Umbilical cord (tissue), 2 donors: ENCODE results near the gene CLDN11. TPM values are rescaled to one million over a fixed set of nuclear protein-coding genes. Genes with fewer than 3 reads are reported as not detected.
A peak's percentile ranks its signal among the peaks of the same experiment; 100 is the strongest.

ENCODE experiments used
- DNase-seq: peaks from one replicate; pipeline ENCODE4 v3.0.0-alpha.2; 2015; ENCODE audit warnings: low spot score
- total RNA-seq: library from RNA; depleted of rRNA; stranded (reverse); fragments of >200 nt; gene quantifications from one replicate; pipeline ENCODE4 v1.2.3, GENCODE V29; 2014; ENCODE audit warnings: low replicate concordance; ENCODE audit not compliant: insufficient read depth

Gene CLDN11
- total RNA-seq, 1 donor from 2014 or later = 1.7 TPM

- DNase-seq = peak; percentile 44
Observed at GRCh38 chr3:170426240-170426797, 7.7 kb downstream of the CLDN11 start.

- DNase-seq = no peak
Observed at GRCh38 chr3:170428095-170428494, 9.4 kb downstream of the CLDN11 start.

GRCh38 chr3:170429050-170429449 lies 10.4 kb downstream of the CLDN11 start:
- no peak for DNase-seq

GRCh38 chr3:170431054-170431453 lies 12.4 kb downstream of the CLDN11 start:
- DNase-seq = no peak

- DNase-seq = no peak
Observed at GRCh38 chr3:170432416-170432815, 13.7 kb downstream of the CLDN11 start.

DNA sequence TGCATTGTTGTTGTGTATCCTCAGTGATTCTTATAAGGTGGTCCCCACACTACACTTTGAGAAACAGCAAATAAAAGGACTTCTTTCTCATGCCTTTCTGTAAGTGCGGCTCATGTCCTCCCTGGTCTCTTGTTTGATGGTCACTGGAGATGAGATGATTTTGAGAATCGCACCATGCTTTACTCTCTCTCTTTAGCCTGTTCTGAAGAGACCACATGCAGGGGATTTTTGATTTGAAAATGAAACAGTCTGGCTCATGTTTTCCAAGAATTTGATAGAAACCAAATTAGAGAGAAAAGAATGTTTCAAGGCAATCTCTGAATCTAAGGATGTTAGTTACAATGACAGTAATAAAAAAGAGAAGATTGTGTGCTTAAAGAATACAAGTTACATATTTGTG lies 18.0 kb downstream of the CLDN11 start:
- DNase-seq = no peak

- DNase-seq = no peak
Observed at GRCh38 chr3:170437176-170437575, 18.5 kb downstream of the CLDN11 start.

GRCh38 chr3:170437696-170438407 lies 19.2 kb downstream of the CLDN11 start:
- no peak for DNase-seq

DNA sequence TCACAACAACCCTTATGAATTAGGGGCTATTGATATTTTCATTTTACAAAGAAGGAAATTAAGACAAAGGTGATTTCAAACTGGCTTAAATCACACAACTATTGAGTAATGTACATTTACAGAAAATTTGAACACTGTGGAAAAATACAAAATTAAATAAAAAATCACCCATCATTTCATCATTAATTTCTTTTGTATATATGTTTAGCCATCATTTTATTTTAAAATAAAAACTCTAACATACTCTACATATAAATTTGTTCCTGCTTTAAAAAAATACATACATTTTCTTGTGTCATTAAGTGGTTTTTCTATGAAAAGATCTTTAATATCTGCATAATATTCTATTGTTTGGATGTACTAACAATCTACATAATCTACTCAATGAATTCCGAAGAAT lies 20.2 kb downstream of the CLDN11 start:
- DNase-seq = no peak

DNA sequence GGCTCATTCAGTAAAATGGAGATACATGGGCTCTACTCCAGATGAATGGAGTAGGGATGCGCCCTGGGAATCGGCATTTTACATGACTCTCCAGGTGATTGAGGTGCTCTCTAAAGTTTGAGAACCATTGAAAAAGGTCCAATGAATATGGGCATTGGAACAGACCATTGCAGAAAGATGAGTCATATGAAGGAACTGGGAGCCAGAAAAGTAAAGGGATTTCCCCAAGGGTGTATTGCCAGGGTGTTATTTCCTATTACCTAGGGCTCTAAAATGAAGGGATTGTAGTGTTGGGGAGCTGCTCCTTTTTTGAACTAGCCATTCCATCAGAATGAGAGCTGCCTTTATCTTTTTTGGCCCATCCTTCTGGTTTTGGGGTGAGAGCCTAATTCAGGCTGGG lies 21.7 kb downstream of the CLDN11 start:
- no peak for DNase-seq

DNA sequence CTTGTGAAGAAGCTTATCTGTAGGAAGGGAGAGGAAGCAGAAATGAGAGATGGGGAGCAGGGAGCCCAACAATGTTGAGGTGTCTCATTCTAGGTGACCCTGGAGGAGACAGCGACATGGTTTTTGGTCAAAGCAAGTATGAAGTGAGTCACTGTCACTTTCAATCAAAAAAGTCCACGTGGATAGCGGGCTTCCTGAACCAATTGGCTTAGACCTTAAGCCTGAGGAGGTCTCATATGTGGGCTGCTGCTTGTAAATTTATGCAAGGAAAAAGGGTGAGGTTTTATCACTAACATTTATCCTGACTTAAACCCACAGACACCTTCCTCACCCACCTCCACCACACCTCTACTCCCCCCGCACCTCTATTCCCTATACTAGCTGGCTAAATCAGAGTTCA lies 22.7 kb downstream of the CLDN11 start:
- no peak for DNase-seq

GRCh38 chr3:170442947-170443346 lies 24.3 kb downstream of the CLDN11 start:
- no peak for DNase-seq

GRCh38 chr3:170443457-170443856 lies 24.8 kb downstream of the CLDN11 start:
- no peak for DNase-seq

DNA sequence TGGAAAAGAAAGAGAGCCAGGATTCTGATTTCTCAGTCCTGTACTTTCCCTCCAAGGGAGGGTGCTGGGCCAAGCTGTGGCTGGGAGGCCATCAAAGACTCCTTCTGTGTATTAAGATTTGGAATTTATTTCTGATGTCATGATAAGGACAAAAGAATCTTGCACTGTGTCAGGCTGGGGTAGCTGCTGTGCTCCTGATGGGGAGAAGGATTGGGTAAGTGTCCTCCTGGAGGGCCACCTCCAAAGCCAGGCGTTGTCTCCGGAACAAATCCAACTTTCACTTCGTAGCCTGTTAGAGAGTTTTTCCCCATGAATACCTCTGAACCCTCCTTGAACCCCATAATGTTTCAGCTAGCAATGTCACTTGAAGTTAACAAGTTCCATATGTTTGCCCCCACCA lies 29.9 kb downstream of the CLDN11 start:
- no peak for DNase-seq

GRCh38 chr3:170450039-170450438 lies 31.4 kb downstream of the CLDN11 start:
- no peak for DNase-seq

- no peak for DNase-seq
Observed at GRCh38 chr3:170454509-170454908, 35.8 kb downstream of the CLDN11 start.

- DNase-seq = no peak
Observed at GRCh38 chr3:170458285-170458684, 39.6 kb downstream of the CLDN11 start.

- DNase-seq = no peak
Observed at GRCh38 chr3:170463011-170463410, 44.3 kb downstream of the CLDN11 start.

GRCh38 chr3:170465955-170466354 lies 47.3 kb downstream of the CLDN11 start:
- no peak for DNase-seq

GRCh38 chr3:170467007-170467406 lies 48.3 kb downstream of the CLDN11 start:
- DNase-seq = no peak

GRCh38 chr3:170467571-170468147 lies 49.0 kb downstream of the CLDN11 start:
- DNase-seq = no peak

DNA sequence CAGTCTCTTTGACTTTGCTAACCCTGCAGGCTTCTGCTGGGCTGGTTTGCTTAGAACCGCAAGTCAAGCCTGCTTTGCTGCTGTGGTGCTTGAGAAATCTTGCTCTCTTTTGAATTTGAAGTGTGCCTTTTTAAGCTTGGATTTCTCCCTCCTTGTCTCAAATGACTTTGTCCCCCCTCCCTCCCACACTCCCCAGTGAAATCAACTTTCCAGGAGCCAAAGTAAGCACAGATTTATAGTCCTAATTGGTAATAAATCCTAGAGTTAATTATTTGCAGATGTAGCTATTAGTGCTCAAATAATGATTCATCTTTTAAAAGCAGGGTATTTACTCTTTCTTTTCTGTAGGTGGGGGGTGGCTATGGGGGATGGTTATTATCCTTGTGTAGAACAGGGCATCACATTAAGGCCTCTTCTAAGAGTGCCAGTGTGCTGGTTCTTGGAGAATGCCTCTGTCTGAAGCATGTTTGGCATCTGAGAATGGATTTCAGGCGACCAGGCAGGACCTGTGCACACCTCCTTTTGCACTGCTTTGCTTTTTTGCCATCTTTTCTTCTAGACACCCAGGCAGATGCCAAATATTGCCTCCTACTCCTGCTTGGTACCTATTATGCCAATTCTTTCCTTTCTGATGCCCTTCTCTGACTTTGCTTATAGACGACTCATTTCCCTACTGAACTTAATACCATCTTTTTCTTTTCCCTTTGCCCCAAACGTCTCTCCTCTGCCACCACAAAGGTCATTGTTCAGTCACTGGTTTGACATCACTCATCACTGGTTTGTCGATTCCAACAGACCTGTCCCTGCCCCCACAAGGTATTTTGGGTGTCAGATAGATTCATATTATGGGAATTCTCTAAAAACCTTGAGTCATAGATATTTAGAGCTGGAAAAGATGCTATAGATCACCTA lies 50.7 kb downstream of the CLDN11 start:
- no peak for DNase-seq
